ENCODE data around the gene IGSF9. TPM values are rescaled to one million over a fixed set of nuclear protein-coding genes. Genes with fewer than 3 reads are reported as not detected.

IGSF9 gene
- total and polyA plus RNA-seq, 2 experiments from 2014 or later: 10.3 to 27.6 TPM

- no peaks in the 10 kb centered on the region for H3K27me3 ChIP-seq (ENCODE audit: insufficient read depth)
- no peak for TF ChIP-seq JUNB (IDR thresholded peaks at IDR 0.05; ENCODE audit: unreplicated experiment)
- TF ChIP-seq ZNF462 (CRISPR knock-in tag; IDR thresholded peaks at IDR 0.05): no peak
- TF ChIP-seq CTCF (conservative IDR thresholded peaks at IDR 0.05; ENCODE audit: low read depth in 2 of 2): no peak
- no peak for TF ChIP-seq EZH2 (IDR thresholded peaks at IDR 0.05; ENCODE audit: low read depth, unreplicated experiment)
- no peak for TF ChIP-seq REST (IDR thresholded peaks at IDR 0.05; ENCODE audit: unreplicated experiment)
- no peak for TF ChIP-seq CREB1 (CRISPR knock-in tag; IDR thresholded peaks at IDR 0.05; ENCODE audit: low read depth)
- TF ChIP-seq POLR2AphosphoS5 (IDR thresholded peaks at IDR 0.05; ENCODE audit: low read depth): no peak
- TF ChIP-seq STAT1 (IDR thresholded peaks at IDR 0.05; ENCODE audit: unreplicated experiment): no peak
- no peak for TF ChIP-seq ZNF331 (CRISPR knock-in tag; IDR thresholded peaks at IDR 0.05; ENCODE audit: low read depth)
- no peak for TF ChIP-seq EZH2phosphoT487 (IDR thresholded peaks at IDR 0.05; ENCODE audit: unreplicated experiment)
- TF ChIP-seq ETS1 (IDR thresholded peaks at IDR 0.05): no peak
- no peak for TF ChIP-seq ZNF114 (CRISPR knock-in tag; IDR thresholded peaks at IDR 0.05)
- no peak overlapping the region for H3K27ac ChIP-seq (ENCODE audit: low read depth)
- Mint-ChIP-seq H3K4me1 (peaks cover 11% of the 10 kb centered on the region), H3K4me3 (no peak overlapping the region), H3K36me3 (ENCODE audit: low read depth) (peaks cover 58% of the 10 kb centered on the region), H3K9me3 (no peaks in the 10 kb centered on the region; the same call in 1 of the 3 replicates), H3K27ac (no peak overlapping the region; the same call in 1 of the 2 replicates), H3K27me3 (ENCODE audit: insufficient read depth, low read depth, poor library complexity) (peaks cover 9% of the 10 kb centered on the region)
- no peak overlapping the region for H2AFZ ChIP-seq
- no peak overlapping the region for H3K4me3 ChIP-seq
- H3K4me1 ChIP-seq (ENCODE audit: insufficient read depth): no peaks in the 10 kb centered on the region
- H3F3A ChIP-seq (replicated peaks; ENCODE audit: low read depth): no peaks in the 10 kb centered on the region; the same call in 1 of the 2 replicates
- DNase-seq (ENCODE audit: low spot score) (no peak), ATAC-seq (no peak)
- no peak overlapping the region for H3K4me2 ChIP-seq
- H4K20me1 ChIP-seq (replicated peaks; ENCODE audit: insufficient read depth): no peaks in the 10 kb centered on the region; the same call in 1 of the 2 replicates
- no peaks in the 10 kb centered on the region for H3K79me2 ChIP-seq (replicated peaks; ENCODE audit: insufficient read depth)
- H3K36me3 ChIP-seq (ENCODE audit: insufficient read depth): 0 out of 2 replicates have a peak, but pooled peaks cover 12% of the 10 kb centered on the region
- no peaks in the 10 kb centered on the region for H3K9me2 ChIP-seq (ENCODE audit: insufficient read depth)
Measured at GRCh38 chr1:159931101-159931794, 14.2 kb downstream of the IGSF9 start.
